Right forelimb (tissue), 1 donor: ENCODE data around the gene HLA-DQB1.
"Not testable (repeated sequence)": the region's sequence is repeated elsewhere in the genome, so short reads cannot be mapped to it uniquely, and the experiment has no call there.

ENCODE experiments used
- DNase-seq: peaks from one replicate; pipeline ENCODE4 v3.0.0-alpha.2; 2018

The HLA-DQB1 gene

GRCh38 chr6:32662099-32662498 lies 4.4 kb downstream of the HLA-DQB1 start:
- DNase-seq, result no peak

GRCh38 chr6:32659856-32660595 lies 6.4 kb downstream of the HLA-DQB1 start:
- no peak for DNase-seq

GRCh38 chr6:32658268-32658897 lies 8.1 kb downstream of the HLA-DQB1 start:
- DNase-seq, result no peak

GRCh38 chr6:32657819-32658218 lies 8.6 kb downstream of the HLA-DQB1 start:
- DNase-seq, result not testable (repeated sequence)

- not testable (repeated sequence) for DNase-seq
These were observed 9.1 kb downstream of the HLA-DQB1 start for GRCh38 chr6:32657329-32657728.

- DNase-seq, result no peak
These were observed 11.2 kb downstream of the HLA-DQB1 start for GRCh38 chr6:32655203-32655710.

GRCh38 chr6:32645047-32645703 lies 21.3 kb downstream of the HLA-DQB1 start:
- no peak for DNase-seq

- DNase-seq, result no peak
These were observed 22.6 kb downstream of the HLA-DQB1 start for GRCh38 chr6:32643904-32644303.

- no peak for DNase-seq
These were observed 23.7 kb downstream of the HLA-DQB1 start for GRCh38 chr6:32642720-32643106.

- not testable (repeated sequence) for DNase-seq
These were observed 24.4 kb downstream of the HLA-DQB1 start for GRCh38 chr6:32641785-32642719.

GRCh38 chr6:32641122-32641521 lies 25.3 kb downstream of the HLA-DQB1 start:
- DNase-seq, result no peak

- no peak for DNase-seq
These were observed 26.7 kb downstream of the HLA-DQB1 start for GRCh38 chr6:32639440-32640394.

- no peak for DNase-seq
These were observed 27.8 kb downstream of the HLA-DQB1 start for GRCh38 chr6:32638532-32639219.

- no peak for DNase-seq
These were observed 28.6 kb downstream of the HLA-DQB1 start for GRCh38 chr6:32637883-32638282.

GRCh38 chr6:32637219-32637880 lies 29.1 kb downstream of the HLA-DQB1 start, which contains the start of gene HLA-DQA1:
Gene HLA-DQA1 (plus strand): TSS chr6:32637406. CDS start chr6:32637459, 53 bp downstream.
- no peak for DNase-seq

- no peak for DNase-seq
These were observed 30.8 kb downstream of the HLA-DQB1 start for GRCh38 chr6:32635526-32636123.

GRCh38 chr6:32629793-32630192 lies 36.7 kb downstream of the HLA-DQB1 start:
- not testable (repeated sequence) for DNase-seq

- no peak for DNase-seq
These were observed 38.6 kb downstream of the HLA-DQB1 start for GRCh38 chr6:32627831-32628230.

- no peak for DNase-seq
These were observed 39.2 kb downstream of the HLA-DQB1 start for GRCh38 chr6:32627249-32627648.

- DNase-seq, result no peak
These were observed 41.3 kb downstream of the HLA-DQB1 start for GRCh38 chr6:32625137-32625536.
